ENCODE data around the gene HEBP2.
A peak's percentile ranks its signal among the peaks of the same experiment; 100 is the strongest.

Gene HEBP2

DNA sequence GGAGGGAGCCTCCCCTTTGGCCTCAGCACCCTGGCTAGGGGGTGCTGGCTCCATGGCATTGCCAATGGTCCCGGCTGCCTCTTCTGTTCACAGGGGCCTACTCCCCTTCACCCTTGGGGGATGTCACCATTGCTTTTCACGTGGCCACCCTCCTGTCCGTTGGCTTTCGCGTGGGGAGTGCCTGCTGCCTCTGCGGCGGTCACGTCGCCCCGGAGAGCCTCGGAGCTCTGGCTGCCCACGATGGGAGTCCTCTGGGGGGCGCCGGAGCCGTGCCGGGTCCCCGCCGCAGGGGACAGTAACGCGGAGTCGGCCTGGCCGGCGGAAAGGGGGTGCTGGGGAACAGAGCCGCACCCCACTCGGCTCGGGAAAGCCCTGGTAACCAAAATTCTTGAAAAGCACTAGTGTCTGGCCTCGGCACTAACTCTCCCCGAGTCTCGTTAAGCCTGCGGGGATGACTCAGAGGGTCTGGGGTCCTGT lies 661 bp upstream of the HEBP2 start:
- Histone ChIP-seq H3K27me3 (ENCODE audit: insufficient read depth, low read length, poor library complexity) (peaks cover 20% of the 10 kb centered on the region), H3K9me3 (ENCODE audit: insufficient read depth, low read length, severe bottlenecking) (no peaks in the 10 kb centered on the region), H3K27ac (ENCODE audit: low read length) (peak overlapping the region; percentile 67; the same call in 1 of the 2 replicates), H3K9ac (ENCODE audit: low read depth, low read length) (peak overlapping the region; percentile 64), H4K20me1 (ENCODE audit: insufficient read depth, low read length) (no peaks in the 10 kb centered on the region), H3K36me3 (ENCODE audit: insufficient read depth, low read length) (no peaks in the 10 kb centered on the region), H3K4me1 (ENCODE audit: insufficient read depth, low read length) (peaks cover 16% of the 10 kb centered on the region), H3K4me3 (ENCODE audit: low read depth in 1 of 2, low read length in 2 of 2) (peak overlapping the region; percentile 37 to 88), H3K4me2 (ENCODE audit: insufficient read depth, low read length) (peak overlapping the region; percentile 99), H2AFZ (ENCODE audit: low read depth, low read length) (peak overlapping the region; percentile 96), H3K79me2 (ENCODE audit: insufficient read depth, low read length) (no peaks in the 10 kb centered on the region)
- DNase-seq (peak; percentile 16), ATAC-seq (ENCODE audit: insufficient read depth, low read depth) (peak; percentile 9; the same call in 2 of the 3 replicates)
- TF ChIP-seq CTCF (IDR thresholded peaks at IDR 0.05; ENCODE audit: borderline replicate concordance, extremely low read depth, low read length, poor library complexity, severe bottlenecking): peak; percentile 42
- no peak for TF ChIP-seq EZH2 (IDR thresholded peaks at IDR 0.05; ENCODE audit: borderline replicate concordance, low read depth, low read length, severe bottlenecking)

GRCh38 chr6:138404666-138405337 lies 779 bp downstream of the HEBP2 start:
- H3K27ac ChIP-seq (ENCODE audit: low read length): no peak overlapping the region
- H2AFZ ChIP-seq (ENCODE audit: low read depth, low read length): peak overlapping the region; percentile 96
- H3K4me2 ChIP-seq (ENCODE audit: insufficient read depth, low read length): peak overlapping the region; percentile 99

DNA sequence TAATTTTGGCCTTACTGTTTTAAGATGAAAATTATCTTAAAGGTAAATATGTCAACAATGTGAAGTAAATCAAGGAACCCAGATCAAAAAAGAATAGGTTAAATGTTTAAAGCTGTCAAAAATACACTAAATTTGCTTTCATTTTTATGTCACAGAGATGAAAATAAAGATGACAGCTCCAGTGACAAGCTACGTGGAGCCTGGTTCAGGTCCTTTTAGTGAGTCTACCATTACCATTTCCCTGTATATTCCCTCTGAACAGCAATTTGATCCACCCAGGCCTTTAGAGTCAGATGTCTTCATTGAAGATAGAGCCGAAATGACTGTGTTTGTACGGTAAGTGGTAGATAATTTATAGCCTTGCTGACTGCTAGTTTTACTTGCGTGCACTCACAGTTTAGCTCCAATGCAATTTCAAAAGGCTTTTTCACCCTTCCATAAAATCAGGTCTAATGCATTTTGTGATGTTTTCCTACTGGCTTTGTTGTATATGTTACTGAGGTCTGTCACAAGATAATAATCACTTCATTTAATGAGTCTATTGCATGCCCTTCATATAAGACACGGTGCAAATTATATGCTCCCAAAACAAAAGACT lies 1.9 kb downstream of the HEBP2 start:
- TF ChIP-seq EZH2 (IDR thresholded peaks at IDR 0.05; ENCODE audit: borderline replicate concordance, low read depth, low read length, severe bottlenecking) (no peak), CTCF (IDR thresholded peaks at IDR 0.05; ENCODE audit: borderline replicate concordance, extremely low read depth, low read length, poor library complexity, severe bottlenecking) (no peak)
- H3K4me1 ChIP-seq (ENCODE audit: insufficient read depth, low read length): peaks cover 16% of the 10 kb centered on the region
- ATAC-seq (ENCODE audit: insufficient read depth, low read depth) (no peak), DNase-seq (no peak)
- H3K9ac ChIP-seq (ENCODE audit: low read depth, low read length): no peak overlapping the region
- H3K79me2 ChIP-seq (ENCODE audit: insufficient read depth, low read length): no peaks in the 10 kb centered on the region
- peaks cover 17% of the 10 kb centered on the region for H3K27me3 ChIP-seq (ENCODE audit: insufficient read depth, low read length, poor library complexity)
- no peak overlapping the region for H3K4me3 ChIP-seq (ENCODE audit: low read depth in 1 of 2, low read length in 2 of 2)
- no peak overlapping the region for H3K27ac ChIP-seq (ENCODE audit: low read length)
- no peak overlapping the region for H2AFZ ChIP-seq (ENCODE audit: low read depth, low read length)
- no peak overlapping the region for H3K4me2 ChIP-seq (ENCODE audit: insufficient read depth, low read length)
- no peaks in the 10 kb centered on the region for H4K20me1 ChIP-seq (ENCODE audit: insufficient read depth, low read length)
- no peaks in the 10 kb centered on the region for H3K36me3 ChIP-seq (ENCODE audit: insufficient read depth, low read length)
- no peaks in the 10 kb centered on the region for H3K9me3 ChIP-seq (ENCODE audit: insufficient read depth, low read length, severe bottlenecking)

More at GRCh38 chr6:138404666-138405337, 779 bp downstream of the HEBP2 start:
- Histone ChIP-seq H3K9me3 (ENCODE audit: insufficient read depth, low read length, severe bottlenecking) (no peaks in the 10 kb centered on the region), H3K4me1 (ENCODE audit: insufficient read depth, low read length) (peaks cover 16% of the 10 kb centered on the region), H3K36me3 (ENCODE audit: insufficient read depth, low read length) (no peaks in the 10 kb centered on the region), H3K4me3 (ENCODE audit: low read depth in 1 of 2, low read length in 2 of 2) (peak overlapping the region in 1 of 2 experiments; percentile 88; a peak in 1 of 4 replicates), H4K20me1 (ENCODE audit: insufficient read depth, low read length) (no peaks in the 10 kb centered on the region), H3K9ac (ENCODE audit: low read depth, low read length) (peak overlapping the region; percentile 64; the same call in 1 of the 2 replicates), H3K79me2 (ENCODE audit: insufficient read depth, low read length) (no peaks in the 10 kb centered on the region), H3K27me3 (ENCODE audit: insufficient read depth, low read length, poor library complexity) (peaks cover 20% of the 10 kb centered on the region)
- no peak for DNase-seq
- TF ChIP-seq CTCF (IDR thresholded peaks at IDR 0.05; ENCODE audit: borderline replicate concordance, extremely low read depth, low read length, poor library complexity, severe bottlenecking): no peak
- no peak for TF ChIP-seq EZH2 (IDR thresholded peaks at IDR 0.05; ENCODE audit: borderline replicate concordance, low read depth, low read length, severe bottlenecking)
- no peak for ATAC-seq (ENCODE audit: insufficient read depth, low read depth)

All from DND-41 (cell line).